A549 (cell line): Measurements from ENCODE around the gene ADAMTSL3.

Experiments used
- CTCF ChIP-seq: fragments of >200 bp; sonication (Bioruptor Twin); formaldehyde crosslinking; IDR thresholded peaks from 3 replicates; pipeline ENCODE4 v1.5.1; 2016
- EHMT2 ChIP-seq: fragments of 200-600 bp; sonication (generic); IDR thresholded peaks from 2 replicates; pipeline ENCODE4 v1.6.1; 2016; ENCODE audit warnings: antibody characterized with exemption, low read depth, mild to moderate bottlenecking, moderate library complexity
- EP300 ChIP-seq, 2 experiments: fragments of >200 bp; sonication (Bioruptor Twin); formaldehyde crosslinking; IDR thresholded peaks; 2 replicates in 1 of 2; 3 replicates in 1 of 2; pipeline ENCODE4 v1.6.1; 2016 to 2017
- FOSB ChIP-seq: fragments of 250-450 bp; sonication (Bioruptor Pico); IDR thresholded peaks from 2 replicates; pipeline ENCODE4 v1.5.0; 2020; ENCODE audit warnings: mild to moderate bottlenecking, moderate library complexity
- KDM1A ChIP-seq: fragments of 200-600 bp; sonication (generic); IDR thresholded peaks from 2 replicates; pipeline ENCODE4 v1.6.1; 2016; ENCODE audit warnings: low read depth, mild to moderate bottlenecking
- POLR2A ChIP-seq: IDR thresholded peaks from 2 replicates; pipeline ENCODE4 v1.6.1; 2012; ENCODE audit warnings: mild to moderate bottlenecking, low read length
- RNF2 ChIP-seq: fragments of 200-600 bp; sonication (generic); IDR thresholded peaks from 2 replicates; pipeline ENCODE4 v1.6.1; 2016; ENCODE audit warnings: low read depth, mild to moderate bottlenecking, antibody characterized with exemption, moderate library complexity, borderline replicate concordance
- SREBF2 ChIP-seq: fragments of 450-650 bp; IDR thresholded peaks from 2 replicates; pipeline ENCODE4 v1.6.1; 2014; ENCODE audit warnings: mild to moderate bottlenecking, moderate library complexity
- USF2 ChIP-seq: fragments of 450-650 bp; IDR thresholded peaks from 2 replicates; pipeline ENCODE4 v1.6.1; 2014; ENCODE audit warnings: antibody characterized with exemption

- no peak for TF ChIP-seq CTCF
- no peak for TF ChIP-seq POLR2A
- TF ChIP-seq RNF2: no peak
- no peak for TF ChIP-seq USF2
- no peak for TF ChIP-seq KDM1A
- TF ChIP-seq EP300 (IDR thresholded peaks at IDR 0.05): no peak
- no peak for TF ChIP-seq EHMT2
- TF ChIP-seq FOSB (CRISPR knock-in tag): no peak
- TF ChIP-seq SREBF2: no peak
Observed at GRCh38 chr15:83992324-83993031, 338.6 kb downstream of the ADAMTSL3 start.
